ENCODE results near the gene PNMA5.
"Not testable (repeated sequence)": the region's sequence is repeated elsewhere in the genome, so short reads cannot be mapped to it uniquely, and the experiment has no call there.

The PNMA5 gene

GRCh38 chrX:152993933-152994332 is at the start of gene PNMA5:
PNMA5 (minus strand) TSS chrX:152994116; CDS start chrX:152991598, 2,518 bp downstream.
- in situ Hi-C loops (cut with MboI; ENCODE audit: low sequenced_read_pairs) = no loop called here

GRCh38 chrX:153032397-153033118 is 38.6 kb upstream of the PNMA5 start:
- in situ Hi-C loops (cut with MboI; ENCODE audit: low sequenced_read_pairs) = no loop called here

GRCh38 chrX:153030801-153031200 is 36.9 kb upstream of the PNMA5 start:
- in situ Hi-C loops (cut with MboI; ENCODE audit: low sequenced_read_pairs) = no loop called here

- in situ Hi-C loops (cut with MboI; ENCODE audit: low sequenced_read_pairs) = no loop called here
These were observed 36.0 kb upstream of the PNMA5 start for GRCh38 chrX:153029875-153030274.

GRCh38 chrX:153029162-153029561 is 35.2 kb upstream of the PNMA5 start:
- in situ Hi-C loops (cut with MboI; ENCODE audit: low sequenced_read_pairs) = no loop called here

- in situ Hi-C loops (cut with MboI; ENCODE audit: low sequenced_read_pairs) = not testable (repeated sequence)
These were observed 34.6 kb upstream of the PNMA5 start for GRCh38 chrX:153028487-153028886.

- in situ Hi-C loops (cut with MboI; ENCODE audit: low sequenced_read_pairs) = not testable (repeated sequence)
These were observed 32.6 kb upstream of the PNMA5 start for GRCh38 chrX:153026501-153026900.

- in situ Hi-C loops (cut with MboI; ENCODE audit: low sequenced_read_pairs) = no loop called here
These were observed 25.2 kb upstream of the PNMA5 start for GRCh38 chrX:153019166-153019565.

- in situ Hi-C loops (cut with MboI; ENCODE audit: low sequenced_read_pairs) = not testable (repeated sequence)
These were observed 23.3 kb upstream of the PNMA5 start for GRCh38 chrX:153017174-153017573.

GRCh38 chrX:153004780-153005179 is 10.9 kb upstream of the PNMA5 start:
- in situ Hi-C loops (cut with MboI; ENCODE audit: low sequenced_read_pairs) = no loop called here

GRCh38 chrX:153003981-153004380 is 10.1 kb upstream of the PNMA5 start:
- in situ Hi-C loops (cut with MboI; ENCODE audit: low sequenced_read_pairs) = no loop called here

- in situ Hi-C loops (cut with MboI; ENCODE audit: low sequenced_read_pairs) = not testable (repeated sequence)
These were observed 8.3 kb upstream of the PNMA5 start for GRCh38 chrX:153002182-153002581.

- in situ Hi-C loops (cut with MboI; ENCODE audit: low sequenced_read_pairs) = no loop called here
These were observed 3.4 kb upstream of the PNMA5 start for GRCh38 chrX:152997337-152997736.

- in situ Hi-C loops (cut with MboI; ENCODE audit: low sequenced_read_pairs) = no loop called here
These were observed 1.8 kb downstream of the PNMA5 start for GRCh38 chrX:152992115-152992514.

GRCh38 chrX:152991123-152991522 is 2.8 kb downstream of the PNMA5 start:
- in situ Hi-C loops (cut with MboI; ENCODE audit: low sequenced_read_pairs) = no loop called here

GRCh38 chrX:152989292-152989658 is 4.6 kb downstream of the PNMA5 start:
- in situ Hi-C loops (cut with MboI; ENCODE audit: low sequenced_read_pairs) = no loop called here

- in situ Hi-C loops (cut with MboI; ENCODE audit: low sequenced_read_pairs) = no loop called here
These were observed 5.2 kb downstream of the PNMA5 start for GRCh38 chrX:152988536-152989291.

GRCh38 chrX:152987801-152988200 is 6.1 kb downstream of the PNMA5 start:
- in situ Hi-C loops (cut with MboI; ENCODE audit: low sequenced_read_pairs) = no loop called here

- in situ Hi-C loops (cut with MboI; ENCODE audit: low sequenced_read_pairs) = not testable (repeated sequence)
These were observed 6.8 kb downstream of the PNMA5 start for GRCh38 chrX:152987156-152987555.

- in situ Hi-C loops (cut with MboI; ENCODE audit: low sequenced_read_pairs) = not testable (repeated sequence)
These were observed 8.5 kb downstream of the PNMA5 start for GRCh38 chrX:152985383-152985782.

- in situ Hi-C loops (cut with MboI; ENCODE audit: low sequenced_read_pairs) = loop anchor here (25.0 kb wide), 1 partner anchor 694 kb away; the partner anchor contains the start of gene PNCK
These were observed 25.7 kb downstream of the PNMA5 start for GRCh38 chrX:152968193-152968592.

GRCh38 chrX:152960115-152960514 is 33.8 kb downstream of the PNMA5 start:
- in situ Hi-C loops (cut with MboI; ENCODE audit: low sequenced_read_pairs) = loop anchor here (25.0 kb wide), 1 partner anchor 702 kb away; the partner anchor contains the start of gene PNCK
